Sciatic nerve (tissue), 2 donors: ENCODE measurements around the gene MED20. TPM values are rescaled to one million over a fixed set of nuclear protein-coding genes. Genes with fewer than 3 reads are reported as not detected.

Experiments used
- ATAC-seq: fragments of 200-7000 bp; cut with Tn5 transposase; one replicate; pipeline ENCODE4 v1.9.1; 2020; ENCODE audit warnings: mild to moderate bottlenecking, moderate library complexity
- DNase-seq: peaks from one replicate; pipeline ENCODE4 v3.0.0-alpha.2; 2020; ENCODE audit warnings: low spot score
- intact Hi-C: fragments of 100-400 bp; cut with DNase I; formaldehyde crosslinking; loops from one replicate; pipeline ENCODE4 v1.14.2; 2022
- total RNA-seq: library from RNA; stranded (reverse); fragmentation: NEBNext Ultra II Directional; extraction: Animal tissue kit (Norgen Biotek cat#: 25700); gene quantifications from one replicate; pipeline ENCODE4 v1.2.1, GENCODE V29; 2021
- donor health status: DM: no; HTN: no; CAD: no.
- donor health status: DM: no; HTN: no; CAD: no.

MED20 gene
- total RNA-seq, 1 donor from 2014 or later, result 14.6 TPM

DNA sequence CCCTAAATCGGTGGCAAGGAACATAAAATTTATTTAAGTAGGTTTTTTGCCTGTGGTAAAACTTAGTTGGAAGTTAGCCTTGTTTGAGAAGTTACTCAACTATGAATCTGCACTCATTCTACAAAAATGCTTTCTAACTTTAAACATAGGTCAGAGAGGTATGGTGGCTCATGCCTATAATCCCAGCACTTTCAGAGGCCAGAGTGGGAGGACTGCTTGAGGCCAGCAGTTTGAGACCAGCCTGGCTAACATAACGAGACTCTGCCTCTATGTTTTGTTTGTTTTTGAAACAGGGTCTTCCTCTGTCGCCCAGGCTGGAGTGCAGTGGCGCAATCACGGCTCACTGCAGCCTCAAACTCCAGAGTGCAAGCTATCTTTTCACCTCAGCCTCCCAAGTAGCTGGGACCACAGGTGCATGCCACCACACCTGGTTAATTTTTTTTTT lies 42.0 kb downstream of the MED20 start:
- ATAC-seq, result no peak
- DNase-seq, result no peak
- intact Hi-C loops, result no loop called here

DNA sequence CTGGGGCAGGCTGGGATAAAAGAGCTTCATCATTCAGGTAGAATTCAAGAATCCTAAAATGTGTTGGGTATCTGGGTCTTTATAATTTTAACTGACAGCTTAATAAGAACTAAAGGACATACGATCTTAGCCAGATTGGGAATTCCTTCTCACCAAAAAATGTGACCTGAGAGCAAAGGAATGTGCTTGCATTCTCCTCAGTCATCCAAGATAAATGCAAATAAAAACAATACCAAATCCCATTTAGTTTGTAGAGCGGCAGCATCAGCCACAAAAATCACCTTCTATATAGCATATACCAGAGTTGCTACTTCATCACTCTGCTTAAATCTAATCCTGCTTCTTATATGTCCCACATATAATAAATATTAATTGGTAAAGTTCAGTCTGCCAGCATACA lies 42.7 kb downstream of the MED20 start:
- DNase-seq, result no peak
- no peak for ATAC-seq
- intact Hi-C loops, result no loop called here

DNA sequence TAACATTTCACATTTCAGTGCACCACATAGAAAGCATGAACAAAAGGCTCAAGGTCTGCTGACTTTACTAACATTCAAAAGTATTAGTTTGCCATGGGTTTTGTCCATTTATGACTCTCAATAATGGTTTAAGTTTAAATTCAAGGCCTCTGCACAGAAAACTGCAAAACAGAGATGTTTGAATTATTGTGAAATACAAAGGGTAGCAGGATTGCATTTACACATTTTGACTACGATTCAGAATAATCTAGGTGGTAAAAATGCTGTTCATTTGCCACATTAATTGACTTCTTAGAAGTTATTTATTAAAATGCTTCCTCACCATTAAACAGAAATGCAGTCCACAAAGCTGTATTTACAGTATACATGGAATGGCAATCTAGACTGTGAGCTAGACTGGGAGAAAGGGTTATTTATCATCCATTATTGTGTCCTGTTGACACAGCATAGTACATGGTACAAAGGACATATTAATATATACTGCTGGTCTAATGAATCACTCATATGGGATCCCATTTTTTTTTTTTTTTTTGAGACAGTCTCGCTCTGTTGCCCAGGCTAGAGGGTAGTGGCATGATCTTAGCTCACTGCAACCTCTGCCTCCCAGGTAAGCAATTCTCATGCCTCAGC lies 43.8 kb downstream of the MED20 start:
- no peak for ATAC-seq
- intact Hi-C loops, result no loop called here
- DNase-seq, result no peak

DNA sequence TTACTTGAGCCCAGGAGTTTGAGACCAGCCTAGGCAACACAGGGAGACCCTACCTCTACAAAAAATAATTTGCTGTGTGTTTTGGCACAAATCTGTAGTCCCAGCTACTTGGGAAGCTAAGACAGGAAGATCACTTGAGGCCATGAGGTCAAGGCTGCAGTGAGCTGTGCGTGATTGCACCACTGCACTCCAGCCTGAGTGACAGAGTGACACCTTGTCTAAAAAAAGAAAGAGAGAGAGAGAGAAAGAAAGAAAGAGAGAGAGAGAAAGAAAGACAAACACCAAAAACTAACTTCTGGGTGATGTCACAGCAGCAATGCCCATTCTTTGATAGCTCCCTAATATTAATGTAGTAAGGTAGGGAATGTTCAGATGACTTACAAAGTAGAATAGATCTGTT lies 46.2 kb downstream of the MED20 start:
- ATAC-seq, result no peak
- intact Hi-C loops, result no loop called here
- no peak for DNase-seq

DNA sequence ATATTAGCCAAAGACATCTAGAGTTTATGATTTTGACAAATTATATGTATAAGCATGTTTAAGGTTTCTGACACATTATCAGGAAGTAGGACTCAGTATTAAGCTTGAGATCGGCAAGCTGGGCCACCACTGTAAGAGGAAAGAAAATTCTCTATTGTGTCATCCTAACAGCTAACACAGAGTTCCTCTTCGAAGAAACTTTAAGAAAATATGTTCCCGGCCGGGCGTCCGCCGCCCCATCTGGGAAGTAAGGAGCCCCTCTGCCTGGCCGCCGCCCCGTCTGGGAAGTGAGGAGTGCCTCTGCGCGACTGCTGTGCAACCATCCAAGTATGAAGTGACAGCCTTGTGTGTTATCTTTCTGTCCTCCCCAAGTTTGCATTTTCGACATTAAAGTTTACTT lies 48.8 kb downstream of the MED20 start:
- DNase-seq (no peak), ATAC-seq (no peak)
- intact Hi-C loops, result no loop called here

DNA sequence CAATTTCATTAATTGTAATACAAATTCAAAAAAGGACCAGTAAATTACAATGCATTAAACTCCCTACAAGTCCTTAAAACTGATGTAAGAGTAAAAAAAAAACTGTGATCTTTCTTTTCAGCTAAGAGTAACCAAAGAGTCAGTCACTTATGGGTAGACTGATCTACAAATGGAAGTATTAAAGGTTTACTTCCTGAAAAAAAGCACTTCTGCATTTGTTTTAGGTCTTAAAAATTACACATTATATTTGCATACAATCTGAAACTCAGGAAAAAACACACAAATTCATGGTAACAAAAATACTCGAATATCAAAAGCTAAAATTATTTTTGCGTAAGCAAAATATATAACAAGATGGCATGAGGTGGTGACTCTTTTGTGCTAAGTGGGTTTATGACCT lies 49.2 kb downstream of the MED20 start:
- intact Hi-C loops, result no loop called here
- ATAC-seq, result no peak
- DNase-seq, result no peak

DNA sequence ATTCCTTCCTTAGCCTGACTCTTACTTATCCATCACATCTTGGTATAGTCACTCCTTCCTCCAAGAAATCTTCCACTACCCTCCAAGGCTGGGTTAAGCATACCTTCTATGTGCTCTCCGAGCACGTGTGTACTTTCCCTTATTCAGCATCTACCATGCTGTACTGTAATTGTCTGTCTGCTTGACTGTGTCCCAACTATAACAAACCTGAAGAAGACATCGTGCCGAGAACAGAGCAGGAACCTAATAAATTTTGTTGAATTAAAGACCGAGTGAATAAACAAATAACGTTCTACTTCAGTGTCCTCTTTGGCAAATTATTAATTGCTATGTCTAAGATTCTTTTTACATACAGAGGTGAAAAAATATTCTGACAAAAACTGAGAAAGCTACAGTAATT lies 61.6 kb downstream of the MED20 start:
- DNase-seq, result no peak
- intact Hi-C loops, result no loop called here
- no peak for ATAC-seq

DNA sequence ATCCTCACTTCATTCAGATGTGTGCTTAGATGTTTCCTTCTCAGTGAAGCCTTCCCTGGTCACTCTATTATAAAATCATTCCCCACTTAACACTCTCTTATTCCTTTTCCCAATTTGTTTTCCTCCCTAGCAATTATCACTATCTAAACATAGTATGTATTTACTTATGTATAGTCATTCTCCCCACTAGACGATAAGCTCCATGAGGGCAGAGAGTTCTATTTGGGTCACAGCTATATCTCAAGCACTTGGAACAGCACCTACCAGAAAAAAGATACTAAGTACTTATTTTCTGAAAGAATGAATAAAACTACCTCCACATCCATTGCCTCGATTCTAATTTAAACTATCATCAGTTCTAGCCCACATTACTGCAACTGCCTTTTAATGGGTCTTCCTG lies 62.2 kb downstream of the MED20 start:
- intact Hi-C loops, result no loop called here
- DNase-seq (no peak), ATAC-seq (no peak)

Other genes with a start within 250 kb of the MED20 start
- gene TFEB, start 185.5 kb downstream of the MED20 start, total RNA-seq, result 35.5 TPM
- gene PGC, start 173.7 kb downstream of the MED20 start, total RNA-seq, result 0.27 TPM
- 6.5 TPM for gene FRS3, start 141.2 kb downstream of the MED20 start, total RNA-seq
- gene PRICKLE4, start 140.4 kb downstream of the MED20 start, total RNA-seq, result 9.0 TPM
- 97.3 TPM for gene TOMM6, start 133.4 kb downstream of the MED20 start, total RNA-seq
- 6.4 TPM for gene USP49, start 25.8 kb downstream of the MED20 start, total RNA-seq
- 16.0 TPM for gene BYSL, start 360 bp upstream of the MED20 start, total RNA-seq
- gene CCND3, start 20.7 kb upstream of the MED20 start, total RNA-seq, result 62.9 TPM
- 28.6 TPM for gene TAF8, start 129.4 kb upstream of the MED20 start, total RNA-seq
- 2.6 TPM for gene C6orf132, start 221.5 kb upstream of the MED20 start, total RNA-seq